Measurements from ENCODE around the gene RPS18. TPM values are rescaled to one million over a fixed set of nuclear protein-coding genes. Genes with fewer than 3 reads are reported as not detected.
A peak's percentile ranks its signal among the peaks of the same experiment; 100 is the strongest.

The RPS18 gene
- total and polyA plus RNA-seq, 2 of the 13 experiments (the other 11 are each of a cell fraction or from before 2014, with no cell fraction given): 3,896 to 5,806 TPM

DNA sequence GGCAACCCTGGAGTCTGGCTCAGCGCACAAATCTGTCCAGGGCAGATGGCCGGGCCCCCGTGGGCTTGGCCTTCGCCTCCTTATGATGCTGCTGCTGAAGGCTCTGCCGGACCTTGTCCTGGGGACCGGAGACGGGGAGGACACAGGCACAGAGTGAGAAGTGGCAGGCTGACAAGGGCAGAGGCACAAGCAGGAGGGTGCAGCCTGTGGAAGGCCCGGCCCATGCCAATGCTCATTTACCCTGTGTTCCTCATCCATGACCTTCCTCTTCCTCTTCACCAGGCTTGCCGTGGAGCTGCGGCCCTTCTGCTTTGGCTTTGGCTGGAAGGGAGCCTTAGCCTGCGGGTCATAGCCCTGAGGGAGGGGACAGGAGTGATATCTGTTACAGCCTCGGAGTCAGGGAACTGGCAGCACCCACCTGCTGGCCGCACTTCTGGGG lies 7.4 kb downstream of the RPS18 start:
- 95% methylated on average over 13 of the region's 13 CpGs for WGBS (ENCODE audit: low lambda C conversion rate)
- Histone ChIP-seq H4K20me1 (ENCODE audit: insufficient read depth, low read length) (peaks cover 19% of the 10 kb centered on the region), H3K27me3 (ENCODE audit: control insufficient read depth in 1 of 2, insufficient read depth in 2 of 2, low read length in 2 of 2) (no peaks in the 10 kb centered on the region), H3K4me3 (replicated peaks in 1 of 3; ENCODE audit: insufficient read depth in 1 of 3, low read depth in 2 of 3, low read length in 3 of 3) (no peak overlapping the region), H3K4me2 (ENCODE audit: low read depth, low read length) (no peak overlapping the region), H3K9me3 (ENCODE audit: low read length) (no peaks in the 10 kb centered on the region), H3K4me1 (ENCODE audit: insufficient read depth, low read length) (peaks cover 15% of the 10 kb centered on the region), H3K36me3 (replicated peaks in 1 of 2; ENCODE audit: control insufficient read depth in 1 of 2, insufficient read depth in 2 of 2, low read length in 2 of 2) (peaks cover 16 to 62% of the 10 kb centered on the region in 2 experiments), H3K79me2 (ENCODE audit: insufficient read depth, low read length) (peaks cover 12% of the 10 kb centered on the region), H3K27ac (ENCODE audit: extremely low read length, insufficient read depth, low read length) (no peak overlapping the region), H2AFZ (ENCODE audit: low read length) (no peak overlapping the region), H3K9ac (ENCODE audit: insufficient read depth, low read depth, low read length) (no peak overlapping the region)
- FAIRE-seq: no peak
- TF ChIP-seq AGO2 (optimal IDR thresholded peaks at IDR 0.05; ENCODE audit: low read depth, low read length) (peak; percentile 65), SMYD3 (CRISPR knock-in tag; IDR thresholded peaks at IDR 0.05) (no peak), KAT7 (CRISPR knock-in tag; IDR thresholded peaks at IDR 0.05; ENCODE audit: borderline replicate concordance) (no peak), SPEN (CRISPR knock-in tag; IDR thresholded peaks at IDR 0.05; ENCODE audit: low read depth) (no peak), KDM3A (CRISPR knock-in tag; IDR thresholded peaks at IDR 0.05; ENCODE audit: low read depth) (no peak)
- TF ChIP-seq, protein P1, sequence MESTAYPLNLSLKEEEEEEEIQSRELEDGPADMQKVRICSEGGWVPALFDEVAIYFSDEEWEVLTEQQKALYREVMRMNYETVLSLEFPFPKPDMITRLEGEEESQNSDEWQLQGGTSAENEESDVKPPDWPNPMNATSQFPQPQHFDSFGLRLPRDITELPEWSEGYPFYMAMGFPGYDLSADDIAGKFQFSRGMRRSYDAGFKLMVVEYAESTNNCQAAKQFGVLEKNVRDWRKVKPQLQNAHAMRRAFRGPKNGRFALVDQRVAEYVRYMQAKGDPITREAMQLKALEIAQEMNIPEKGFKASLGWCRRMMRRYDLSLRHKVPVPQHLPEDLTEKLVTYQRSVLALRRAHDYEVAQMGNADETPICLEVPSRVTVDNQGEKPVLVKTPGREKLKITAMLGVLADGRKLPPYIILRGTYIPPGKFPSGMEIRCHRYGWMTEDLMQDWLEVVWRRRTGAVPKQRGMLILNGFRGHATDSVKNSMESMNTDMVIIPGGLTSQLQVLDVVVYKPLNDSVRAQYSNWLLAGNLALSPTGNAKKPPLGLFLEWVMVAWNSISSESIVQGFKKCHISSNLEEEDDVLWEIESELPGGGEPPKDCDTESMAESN (CRISPR knock-in tag; conservative IDR thresholded peaks at IDR 0.05): no peak
- TF ChIP-seq, protein P2, sequence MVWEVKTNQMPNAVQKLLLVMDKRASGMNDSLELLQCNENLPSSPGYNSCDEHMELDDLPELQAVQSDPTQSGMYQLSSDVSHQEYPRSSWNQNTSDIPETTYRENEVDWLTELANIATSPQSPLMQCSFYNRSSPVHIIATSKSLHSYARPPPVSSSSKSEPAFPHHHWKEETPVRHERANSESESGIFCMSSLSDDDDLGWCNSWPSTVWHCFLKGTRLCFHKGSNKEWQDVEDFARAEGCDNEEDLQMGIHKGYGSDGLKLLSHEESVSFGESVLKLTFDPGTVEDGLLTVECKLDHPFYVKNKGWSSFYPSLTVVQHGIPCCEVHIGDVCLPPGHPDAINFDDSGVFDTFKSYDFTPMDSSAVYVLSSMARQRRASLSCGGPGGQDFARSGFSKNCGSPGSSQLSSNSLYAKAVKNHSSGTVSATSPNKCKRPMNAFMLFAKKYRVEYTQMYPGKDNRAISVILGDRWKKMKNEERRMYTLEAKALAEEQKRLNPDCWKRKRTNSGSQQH (CRISPR knock-in tag; IDR thresholded peaks at IDR 0.05; ENCODE audit: low read depth): no peak
- TF ChIP-seq, protein P3, sequence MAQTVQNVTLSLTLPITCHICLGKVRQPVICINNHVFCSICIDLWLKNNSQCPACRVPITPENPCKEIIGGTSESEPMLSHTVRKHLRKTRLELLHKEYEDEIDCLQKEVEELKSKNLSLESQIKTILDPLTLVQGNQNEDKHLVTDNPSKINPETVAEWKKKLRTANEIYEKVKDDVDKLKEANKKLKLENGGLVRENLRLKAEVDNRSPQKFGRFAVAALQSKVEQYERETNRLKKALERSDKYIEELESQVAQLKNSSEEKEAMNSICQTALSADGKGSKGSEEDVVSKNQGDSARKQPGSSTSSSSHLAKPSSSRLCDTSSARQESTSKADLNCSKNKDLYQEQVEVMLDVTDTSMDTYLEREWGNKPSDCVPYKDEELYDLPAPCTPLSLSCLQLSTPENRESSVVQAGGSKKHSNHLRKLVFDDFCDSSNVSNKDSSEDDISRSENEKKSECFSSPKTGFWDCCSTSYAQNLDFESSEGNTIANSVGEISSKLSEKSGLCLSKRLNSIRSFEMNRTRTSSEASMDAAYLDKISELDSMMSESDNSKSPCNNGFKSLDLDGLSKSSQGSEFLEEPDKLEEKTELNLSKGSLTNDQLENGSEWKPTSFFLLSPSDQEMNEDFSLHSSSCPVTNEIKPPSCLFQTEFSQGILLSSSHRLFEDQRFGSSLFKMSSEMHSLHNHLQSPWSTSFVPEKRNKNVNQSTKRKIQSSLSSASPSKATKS (CRISPR knock-in tag; IDR thresholded peaks at IDR 0.05): no peak
- no peak for DNase-seq (ENCODE audit: low spot score)
- no TSS peak for BruUV-seq (replicated peaks)
- peak; percentile 0; the same call in 1 of the 3 replicates for ATAC-seq
- POLR2A ChIA-PET: interaction anchor here (1.0 to 3.5 kb wide), 4 partner anchors 18 to 30 kb away, joined by 3 to 17 read pairs (median 8); partner anchors contain the start of gene RGL2
- CTCF ChIA-PET (ENCODE audit: low intra/inter-chr PET ratio, low total read pairs): interaction anchor here (0.9 to 3.2 kb wide), 6 partner anchors 8 to 146 kb away, joined by 3 to 52 read pairs (median 10); partner anchors contain the start of genes RGL2 and VPS52
- intact Hi-C loops (cut with micrococcal nuclease; ENCODE audit: unreplicated experiment) (no loop called here), in situ Hi-C loops (cut with HindIII; ENCODE audit: extremely low pct_ligation_motif_present, low pct_unique_long_range_greater_than_20kb) (loop anchor here (25.0 kb wide), 1 partner anchor 133 kb away; the partner anchor contains the start of genes CUTA, PHF1 and SYNGAP1)

All from HepG2 (cell line).